GM21381 (cell line): ENCODE data around the gene LRRC7.
A peak's percentile ranks its signal among the peaks of the same experiment; 100 is the strongest.
"Not testable (repeated sequence)": the region's sequence is repeated elsewhere in the genome, so short reads cannot be mapped to it uniquely, and the experiment has no call there.

Experiments
- ATAC-seq: cut with Tn5 transposase; IDR thresholded peaks from one replicate; pipeline ENCODE4 v1.9.1; 2021; ENCODE audit warnings: mild to moderate bottlenecking, moderate library complexity; ENCODE audit not compliant: unreplicated experiment

LRRC7 gene

GRCh38 chr1:70025846-70026245 lies 458.1 kb downstream of the LRRC7 start:
- no peak for ATAC-seq

GRCh38 chr1:70033266-70033873 lies 465.6 kb downstream of the LRRC7 start:
- peak; percentile 52 for ATAC-seq

- ATAC-seq, result no peak
Observed at GRCh38 chr1:70033936-70034335, 466.2 kb downstream of the LRRC7 start.

- ATAC-seq, result no peak
Observed at GRCh38 chr1:70034403-70034802, 466.7 kb downstream of the LRRC7 start.

DNA sequence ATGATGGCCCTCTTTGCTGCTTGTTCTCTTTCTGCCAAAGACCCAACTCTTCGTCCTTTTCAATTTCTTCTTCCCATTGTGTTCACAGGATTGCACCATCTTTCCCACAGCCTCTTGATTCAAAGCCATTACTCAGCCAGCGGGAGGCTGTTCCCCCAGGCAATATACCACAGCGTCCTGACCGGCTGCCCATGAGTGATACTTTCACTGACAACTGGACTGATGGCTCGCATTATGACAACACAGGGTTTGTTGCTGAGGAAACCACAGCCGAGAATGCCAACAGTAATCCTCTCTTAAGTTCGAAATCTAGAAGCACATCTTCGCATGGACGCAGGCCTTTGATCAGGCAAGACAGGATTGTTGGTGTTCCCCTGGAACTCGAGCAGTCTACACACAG lies 470.3 kb downstream of the LRRC7 start:
- ATAC-seq, result no peak

GRCh38 chr1:70039485-70039884 lies 471.8 kb downstream of the LRRC7 start:
- ATAC-seq, result no peak

- no peak for ATAC-seq
Observed at GRCh38 chr1:70041317-70042045, 473.8 kb downstream of the LRRC7 start.

- ATAC-seq, result no peak
Observed at GRCh38 chr1:70042090-70042731, 474.5 kb downstream of the LRRC7 start.

- ATAC-seq, result no peak
Observed at GRCh38 chr1:70043804-70044203, 476.1 kb downstream of the LRRC7 start.

DNA sequence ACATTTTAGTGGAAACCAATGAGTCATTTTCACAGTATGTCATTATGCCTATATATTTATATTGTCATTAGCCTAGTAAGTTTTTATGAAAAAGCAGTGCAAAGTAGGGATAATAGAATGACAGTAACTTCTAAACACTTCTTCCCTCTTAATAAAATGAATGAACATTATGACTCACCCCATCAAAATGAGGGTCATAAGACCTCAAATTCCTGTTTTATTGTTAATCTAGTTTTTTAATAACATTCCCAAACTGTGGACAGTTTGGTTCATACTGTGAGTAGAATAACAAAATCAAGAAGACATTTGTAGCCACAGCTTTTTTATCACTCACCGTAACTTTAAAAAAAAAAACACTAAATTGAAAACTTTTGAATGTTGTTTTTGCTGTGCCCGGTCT lies 477.1 kb downstream of the LRRC7 start:
- no peak for ATAC-seq

GRCh38 chr1:70045581-70045980 lies 477.9 kb downstream of the LRRC7 start:
- ATAC-seq, result not testable (repeated sequence)

DNA sequence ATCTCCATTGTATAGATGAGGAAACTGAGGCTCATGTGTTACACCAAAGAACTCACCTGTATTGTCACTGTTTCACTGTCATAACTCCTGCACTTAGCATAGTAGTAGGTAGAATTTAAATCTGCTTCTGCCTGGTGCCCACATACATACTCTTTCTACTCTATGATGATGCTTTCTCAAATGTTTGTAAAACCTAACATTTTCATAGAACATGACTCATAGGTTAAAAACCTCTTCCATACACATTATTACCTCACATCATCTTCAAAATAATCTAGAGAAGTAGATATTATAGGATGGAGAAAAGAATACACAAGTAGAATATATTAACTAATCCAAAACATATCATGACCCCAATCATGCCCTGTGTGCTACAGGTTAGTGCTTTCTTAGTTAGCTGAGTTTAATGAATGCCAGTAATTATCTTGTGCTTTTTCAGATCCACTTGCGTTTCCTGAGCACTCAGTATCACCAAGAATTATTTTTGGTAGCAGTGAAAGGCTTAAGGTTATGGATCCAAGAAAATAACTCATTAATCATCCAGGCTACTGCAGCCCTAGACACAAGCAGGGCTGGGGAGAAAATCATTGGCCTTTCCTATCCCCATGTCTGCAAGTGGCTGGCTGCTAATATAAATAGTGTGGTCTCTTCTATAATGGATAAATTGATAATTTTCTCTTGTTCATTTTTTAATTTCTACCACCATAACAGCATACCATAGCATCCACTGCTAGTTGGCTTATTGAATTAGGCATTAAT lies 480.8 kb downstream of the LRRC7 start:
- no peak for ATAC-seq

- no peak for ATAC-seq
Observed at GRCh38 chr1:70051926-70052325, 484.2 kb downstream of the LRRC7 start.

GRCh38 chr1:70057500-70057899 lies 489.8 kb downstream of the LRRC7 start:
- ATAC-seq, result no peak

- no peak for ATAC-seq
Observed at GRCh38 chr1:70061231-70061630, 493.5 kb downstream of the LRRC7 start.

GRCh38 chr1:70063861-70064260 lies 496.1 kb downstream of the LRRC7 start:
- no peak for ATAC-seq

DNA sequence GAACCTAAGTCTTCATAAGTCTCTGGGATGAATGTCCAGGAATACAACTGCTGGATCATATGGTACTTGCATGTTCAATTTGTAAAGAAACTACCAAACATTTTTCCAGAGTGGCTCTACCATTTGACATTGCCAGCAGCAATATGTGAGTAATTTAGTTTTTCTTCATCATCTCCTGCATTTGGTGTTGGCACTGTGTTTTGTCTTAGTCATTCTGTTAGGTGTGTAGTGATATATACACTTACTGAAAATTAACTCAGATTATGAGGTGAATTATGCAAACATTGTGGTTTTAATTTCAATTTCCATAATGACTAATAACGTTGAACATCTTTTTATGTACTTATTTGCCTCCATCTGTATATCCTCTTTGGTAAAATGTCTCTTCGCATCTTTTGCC lies 499.0 kb downstream of the LRRC7 start:
- ATAC-seq, result no peak

- no peak for ATAC-seq
Observed at GRCh38 chr1:70071601-70072000, 503.9 kb downstream of the LRRC7 start.

- no peak for ATAC-seq
Observed at GRCh38 chr1:70072231-70072751, 504.6 kb downstream of the LRRC7 start.

DNA sequence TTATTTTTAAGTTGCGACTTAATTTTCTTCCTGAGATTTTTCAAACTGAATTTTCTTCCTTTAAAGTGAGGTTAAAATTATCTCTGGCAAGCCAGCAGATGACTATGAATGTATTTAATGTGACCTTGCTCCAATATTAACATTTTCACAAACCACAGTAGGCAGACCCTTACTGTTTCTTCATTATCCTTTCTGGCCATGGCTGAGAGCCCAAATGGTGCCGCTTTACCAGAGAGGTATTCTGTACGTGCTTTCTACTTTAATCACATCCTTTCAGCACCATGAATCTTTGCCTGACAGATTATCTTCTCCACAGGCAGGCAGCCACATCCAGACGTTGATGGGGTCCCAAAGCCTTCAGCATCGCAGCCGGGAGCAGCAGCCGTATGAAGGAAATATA lies 508.0 kb downstream of the LRRC7 start:
- no peak for ATAC-seq

GRCh38 chr1:70077066-70077465 lies 509.3 kb downstream of the LRRC7 start:
- no peak for ATAC-seq
